GM12878 (cell line): ENCODE data around the gene SCAMP1. TPM values are rescaled to one million over a fixed set of nuclear protein-coding genes. Genes with fewer than 3 reads are reported as not detected.

Experiments used
- ATAC-seq: fragments of 200-7000 bp; cut with Tn5 transposase; 3 replicates; pipeline ENCODE4 v1.9.1; 2020; ENCODE audit warnings: mild to moderate bottlenecking, moderate library complexity
- BruUV-seq: library from RNA; stranded (reverse); fragments of 400-500 nt; replicated peaks from 2 replicates; lab custom pipeline; 2021; lab: Mats Ljungman, UMichigan
- CTCF ChIA-PET: fragments of 300-600 bp; sonication (Branson Sonifier 250); formaldehyde crosslinking; extraction: SDS; loops from one replicate; lab custom pipeline; 2021; ENCODE audit warnings: inconsistent platforms; lab: Yijun Ruan, JAX
- POLR2A ChIA-PET: fragments of 350-600 bp; formaldehyde crosslinking; extraction: SDS; loops from one replicate; lab custom pipeline; 2021; ENCODE audit warnings: inconsistent platforms; lab: Charles Lee
- RAD21 ChIA-PET: fragments of 300-600 bp; sonication (Branson Sonifier 250); formaldehyde crosslinking; loops from one replicate; lab custom pipeline; 2023; ENCODE audit warnings: antibody characterized with exemption; ENCODE audit not compliant: unreplicated experiment; lab: Charles Lee
- SMC1A ChIA-PET: fragments of 300-600 bp; sonication (Branson Sonifier 250); formaldehyde crosslinking; loops from one replicate; lab custom pipeline; 2023; ENCODE audit not compliant: unreplicated experiment, uncharacterized antibody; lab: Charles Lee
- DNase-seq: peaks from one replicate; pipeline ENCODE4 v3.0.0-alpha.2; 2011; ENCODE audit warnings: low read depth, low spot score
- FAIRE-seq: peaks from 3 replicates; lab custom pipeline; 2011; peaks lifted over from hg19 to GRCh38; lab: Jason Lieb, UNC
- H2AFZ ChIP-seq: 2 replicates; pipeline ENCODE4 v1.6.0; 2011; ENCODE audit warnings: low read depth, low read length, control low read depth; ENCODE audit not compliant: control insufficient read depth
- H3K27ac ChIP-seq: 2 replicates; pipeline ENCODE4 v1.5.1; 2011; ENCODE audit warnings: control low read depth; ENCODE audit not compliant: control insufficient read depth, insufficient read depth
- H3K27me3 ChIP-seq, 2 experiments: replicated peaks in 1 of 2; 2 replicates each; pipeline versions ENCODE4 v1.6.0 to v1.6.1; 2011; ENCODE audit warnings: low read length in 1 of 2; ENCODE audit not compliant: control insufficient read depth in 2 of 2, insufficient read depth in 2 of 2
- H3K36me3 ChIP-seq, 2 experiments: 2 replicates each; pipeline ENCODE4 v1.5.1; 2011; ENCODE audit warnings: low read length in 1 of 2; ENCODE audit not compliant: control insufficient read depth in 2 of 2, insufficient read depth in 2 of 2
- H3K4me1 ChIP-seq: 2 replicates; pipeline ENCODE4 v1.6.1; 2011; ENCODE audit warnings: mild to moderate bottlenecking, low read length, moderate library complexity, mixed read lengths; ENCODE audit not compliant: control insufficient read depth, insufficient read depth
- H3K4me2 ChIP-seq: 2 replicates; pipeline ENCODE4 v1.6.0; 2011; ENCODE audit warnings: control low read depth; ENCODE audit not compliant: control insufficient read depth, insufficient read depth
- H3K4me3 ChIP-seq: fragments of 200-600 bp; sonication (generic); 2 replicates; pipeline ENCODE4 v1.5.1; 2016
- H3K79me2 ChIP-seq: 2 replicates; pipeline ENCODE4 v1.6.0; 2011; ENCODE audit warnings: low read length; ENCODE audit not compliant: control insufficient read depth, insufficient read depth
- H3K9ac ChIP-seq: 2 replicates; pipeline ENCODE4 v1.8.0; 2011; ENCODE audit warnings: low read length, control low read depth, mixed read lengths; ENCODE audit not compliant: control insufficient read depth, insufficient read depth
- H3K9me3 ChIP-seq: replicated peaks from 3 replicates; pipeline ENCODE4 v1.5.1; 2011; ENCODE audit warnings: mild to moderate bottlenecking, low read length; ENCODE audit not compliant: control insufficient read depth, insufficient read depth
- H4K20me1 ChIP-seq: 2 replicates; pipeline ENCODE4 v1.6.0; 2011; ENCODE audit not compliant: control insufficient read depth, insufficient read depth
- BHLHE40 ChIP-seq, 2 experiments: fragments of 450-650 bp in 1 of 2; IDR thresholded peaks; 2 replicates each; pipeline ENCODE4 v1.6.1; 2011 to 2017; ENCODE audit warnings: low read depth in 2 of 2, borderline replicate concordance in 1 of 2, improper control_type of control experiment in 1 of 2, low read length in 1 of 2, mild to moderate bottlenecking in 1 of 2
- CREB1 ChIP-seq: IDR thresholded peaks from 2 replicates; pipeline ENCODE4 v1.6.1; 2012; ENCODE audit warnings: low read depth, mild to moderate bottlenecking, inconsistent platforms
- EGR1 ChIP-seq, 2 experiments: IDR thresholded peaks; 1 replicate in 1 of 2; 2 replicates in 1 of 2; pipeline ENCODE4 v1.6.1; 2011 to 2012; ENCODE audit warnings: low read depth in 2 of 2, low read length in 2 of 2, borderline replicate concordance in 1 of 2, mild to moderate bottlenecking in 1 of 2, moderate library complexity in 1 of 2
- IRF4 ChIP-seq: IDR thresholded peaks from 2 replicates; pipeline ENCODE4 v1.6.1; 2011; ENCODE audit warnings: low read depth, low read length
- JUNB ChIP-seq: IDR thresholded peaks from 2 replicates; pipeline ENCODE4 v1.6.1; 2016; ENCODE audit warnings: antibody characterized with exemption, mild to moderate bottlenecking
- PRDM15 ChIP-seq: fragments of 450-650 bp; formaldehyde crosslinking; IDR thresholded peaks from 2 replicates; pipeline ENCODE4 v1.4.0; 2020; ENCODE audit warnings: mild to moderate bottlenecking, moderate library complexity
- SMARCA5 ChIP-seq: fragments of 450-650 bp; IDR thresholded peaks from 2 replicates; pipeline ENCODE4 v1.6.1; 2017; ENCODE audit warnings: mild to moderate bottlenecking
- TCF12 ChIP-seq: IDR thresholded peaks from 2 replicates; pipeline ENCODE4 v1.6.1; 2011; ENCODE audit warnings: low read depth, mild to moderate bottlenecking, low read length
- YY1 ChIP-seq: IDR thresholded peaks from 2 replicates; pipeline ENCODE4 v1.6.1; 2011; ENCODE audit warnings: low read depth, mild to moderate bottlenecking, low read length
- ZBED1 ChIP-seq: IDR thresholded peaks from 2 replicates; pipeline ENCODE4 v1.6.1; 2016; ENCODE audit warnings: borderline replicate concordance
- WGBS: methylation state at CpG from one replicate; pipeline ENCODE4 v1.1.6; 2016; ENCODE audit warnings: low lambda C conversion rate; ENCODE audit not compliant: insufficient replicate concordance, insufficient coverage; ENCODE audit errors: missing lambda C conversion rate; 5-methylcytosine and 5-hydroxymethylcytosine counted together
- in situ Hi-C: fragments of 300-500 bp; cut with MboI; formaldehyde crosslinking; loops from 9 replicates; pipeline ENCODE4 v1.14.3; 2018; ENCODE audit warnings: mixed read lengths
- intact Hi-C: fragments of 100-400 bp; cut with micrococcal nuclease; formaldehyde crosslinking; loops from one replicate; pipeline ENCODE4 v1.14.2; 2022; ENCODE audit not compliant: unreplicated experiment
- polyA plus RNA-seq, 11 experiments: library from polyadenylated mRNA; depleted of rRNA in 4 of 11; unstranded in 6 of 11; stranded (reverse) in 5 of 11; fragments of >200 nt; fragmentation: Nextera tagmentation in 4 of 11; fragmentation: Illumina TruSeq in 1 of 11; extraction: Ambion mirVana in 4 of 11; extraction: Trizol in 1 of 11; gene quantifications; 1 replicate in 1 of 11; 2 replicates in 10 of 11; pipeline versions ENCODE4 v1.2.1 to v1.2.3, GENCODE V29; 2011 to 2016; ENCODE audit warnings: inconsistent platforms in 2 of 11, missing spikeins in 2 of 11, low read depth in 1 of 11
- total RNA-seq, 4 experiments: library from RNA; depleted of rRNA in 3 of 4; stranded (reverse); fragments of >200 nt in 3 of 4; fragmentation: Illumina TruSeq in 1 of 4; extraction: Trizol in 1 of 4; gene quantifications; 2 replicates each; pipeline versions ENCODE4 v1.2.1 to v1.2.3, GENCODE V29; 2013 to 2021
- TF ChIP-seq, protein P1 (sequence below): fragments of 450-650 bp; IDR thresholded peaks from 2 replicates; pipeline ENCODE4 v1.6.1; 2016; ENCODE audit warnings: mild to moderate bottlenecking, moderate library complexity, borderline replicate concordance
- TF ChIP-seq, protein P2 (sequence below), 3 experiments: IDR thresholded peaks in 2 of 3; conservative IDR thresholded peaks in 1 of 3; 2 replicates each; pipeline ENCODE4 v1.5.1; 2011; ENCODE audit warnings: low read depth in 3 of 3, low read length in 3 of 3, mild to moderate bottlenecking in 3 of 3, control low read depth in 2 of 3, moderate library complexity in 2 of 3, inconsistent platforms in 1 of 3, mixed read lengths in 1 of 3; ENCODE audit not compliant: control insufficient read depth in 2 of 3, insufficient read depth in 1 of 3; ENCODE audit errors: extremely low read depth in 1 of 3

Gene SCAMP1
- total and polyA plus RNA-seq, 10 of the 15 experiments (the other 5 are each of a cell fraction or from before 2014, with no cell fraction given) = 6.4 to 27.9 (median 20.0) TPM

DNA sequence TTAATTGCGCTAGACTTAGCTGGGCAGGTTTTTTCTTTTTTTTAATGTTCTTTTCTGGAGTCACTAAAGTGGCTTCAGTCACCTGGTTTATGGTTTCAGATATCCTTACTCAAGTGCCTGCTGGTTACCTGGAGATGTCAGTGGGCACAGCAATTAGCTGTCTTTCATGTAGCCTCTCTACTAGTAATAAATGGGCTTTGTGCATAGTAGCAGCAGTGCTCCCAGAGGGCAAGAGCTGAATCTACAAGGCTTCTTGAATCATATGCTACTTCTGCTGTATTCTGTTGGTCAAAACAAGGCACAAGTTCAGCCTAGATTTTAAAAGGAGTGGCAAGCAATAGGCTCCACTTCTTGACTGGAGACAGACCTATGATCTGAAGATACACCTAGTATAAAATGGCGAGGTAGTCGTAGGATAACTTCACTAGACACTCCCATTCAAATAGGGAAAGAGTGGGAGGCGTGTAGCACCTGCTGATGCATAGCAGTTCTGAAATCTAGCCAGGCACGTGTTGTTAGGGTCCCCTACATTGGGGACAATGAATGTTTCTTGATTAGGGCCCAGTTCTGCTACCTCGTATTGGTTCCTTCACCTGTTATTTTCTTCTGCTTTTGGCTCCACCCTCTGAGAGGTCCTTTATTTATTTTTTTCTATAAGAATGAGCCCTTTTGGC lies 7.0 kb downstream of the SCAMP1 start:
- peak; percentile 84 for ATAC-seq
- intact Hi-C loops = no loop called here
- no peak for DNase-seq
- BruUV-seq = no TSS peak
- no peak for FAIRE-seq
- ChIA-PET CTCF (interaction anchor here (0.9 to 1.7 kb wide), 5 partner anchors 11 to 170 kb away, joined by 3 read pairs; partner anchors contain the start of gene AP3B1), SMC1A (interaction anchor here (0.9 to 1.3 kb wide), 6 partner anchors 9 to 158 kb away, joined by 3 to 5 read pairs (median 4); no protein-coding TSS in a partner anchor), RAD21 (interaction anchor here (1.0 to 1.4 kb wide), 2 partner anchors 22 to 100 kb away, joined by 3 read pairs; no protein-coding TSS in a partner anchor), POLR2A (interaction anchor here (0.6 to 2.2 kb wide), 4 partner anchors 10 to 387 kb away, joined by 3 to 5 read pairs (median 4); no protein-coding TSS in a partner anchor)
- Histone ChIP-seq H3K36me3 (no peaks in the 10 kb centered on the region), H3K9ac (no peak overlapping the region), H2AFZ (peak overlapping the region; percentile 60), H4K20me1 (no peaks in the 10 kb centered on the region), H3K9me3 (no peaks in the 10 kb centered on the region), H3K4me1 (peaks cover 14% of the 10 kb centered on the region), H3K4me2 (peak overlapping the region; percentile 59; the same call in 1 of the 2 replicates), H3K4me3 (no peak overlapping the region), H3K27ac (no peak overlapping the region), H3K79me2 (peaks cover 58% of the 10 kb centered on the region), H3K27me3 (no peaks in the 10 kb centered on the region)
- in situ Hi-C loops = no loop called here
- WGBS = 51% methylated on average over 6 of the region's 6 CpGs
- TF ChIP-seq, protein P1, sequence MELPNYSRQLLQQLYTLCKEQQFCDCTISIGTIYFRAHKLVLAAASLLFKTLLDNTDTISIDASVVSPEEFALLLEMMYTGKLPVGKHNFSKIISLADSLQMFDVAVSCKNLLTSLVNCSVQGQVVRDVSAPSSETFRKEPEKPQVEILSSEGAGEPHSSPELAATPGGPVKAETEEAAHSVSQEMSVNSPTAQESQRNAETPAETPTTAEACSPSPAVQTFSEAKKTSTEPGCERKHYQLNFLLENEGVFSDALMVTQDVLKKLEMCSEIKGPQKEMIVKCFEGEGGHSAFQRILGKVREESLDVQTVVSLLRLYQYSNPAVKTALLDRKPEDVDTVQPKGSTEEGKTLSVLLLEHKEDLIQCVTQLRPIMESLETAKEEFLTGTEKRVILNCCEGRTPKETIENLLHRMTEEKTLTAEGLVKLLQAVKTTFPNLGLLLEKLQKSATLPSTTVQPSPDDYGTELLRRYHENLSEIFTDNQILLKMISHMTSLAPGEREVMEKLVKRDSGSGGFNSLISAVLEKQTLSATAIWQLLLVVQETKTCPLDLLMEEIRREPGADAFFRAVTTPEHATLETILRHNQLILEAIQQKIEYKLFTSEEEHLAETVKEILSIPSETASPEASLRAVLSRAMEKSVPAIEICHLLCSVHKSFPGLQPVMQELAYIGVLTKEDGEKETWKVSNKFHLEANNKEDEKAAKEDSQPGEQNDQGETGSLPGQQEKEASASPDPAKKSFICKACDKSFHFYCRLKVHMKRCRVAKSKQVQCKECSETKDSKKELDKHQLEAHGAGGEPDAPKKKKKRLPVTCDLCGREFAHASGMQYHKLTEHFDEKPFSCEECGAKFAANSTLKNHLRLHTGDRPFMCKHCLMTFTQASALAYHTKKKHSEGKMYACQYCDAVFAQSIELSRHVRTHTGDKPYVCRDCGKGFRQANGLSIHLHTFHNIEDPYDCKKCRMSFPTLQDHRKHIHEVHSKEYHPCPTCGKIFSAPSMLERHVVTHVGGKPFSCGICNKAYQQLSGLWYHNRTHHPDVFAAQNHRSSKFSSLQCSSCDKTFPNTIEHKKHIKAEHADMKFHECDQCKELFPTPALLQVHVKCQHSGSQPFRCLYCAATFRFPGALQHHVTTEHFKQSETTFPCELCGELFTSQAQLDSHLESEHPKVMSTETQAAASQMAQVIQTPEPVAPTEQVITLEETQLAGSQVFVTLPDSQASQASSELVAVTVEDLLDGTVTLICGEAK = no peak
- TF ChIP-seq CREB1 (0 out of 2 replicates have a peak, but pooled peaks have one; percentile 3), JUNB (peak; percentile 36; the same call in 1 of the 2 replicates), PRDM15 (CRISPR knock-in tag) (no peak), EGR1 (IDR thresholded peaks at IDR 0.05; ENCODE audit: borderline replicate concordance in 1 of 2, low read depth in 2 of 2, low read length in 2 of 2) (peak in 1 of 2 experiments; percentile 25; a peak in 1 of 3 replicates), ZBED1 (no peak), IRF4 (peak; percentile 70; the same call in 1 of the 2 replicates), BHLHE40 (IDR thresholded peaks at IDR 0.05; ENCODE audit: borderline replicate concordance in 1 of 2, low read depth in 2 of 2, low read length in 1 of 2) (peak; percentile 84 to 89), YY1 (peak; percentile 24; the same call in 1 of the 2 replicates), TCF12 (peak; percentile 58; the same call in 1 of the 2 replicates), SMARCA5 (no peak)
- TF ChIP-seq, protein P2, sequence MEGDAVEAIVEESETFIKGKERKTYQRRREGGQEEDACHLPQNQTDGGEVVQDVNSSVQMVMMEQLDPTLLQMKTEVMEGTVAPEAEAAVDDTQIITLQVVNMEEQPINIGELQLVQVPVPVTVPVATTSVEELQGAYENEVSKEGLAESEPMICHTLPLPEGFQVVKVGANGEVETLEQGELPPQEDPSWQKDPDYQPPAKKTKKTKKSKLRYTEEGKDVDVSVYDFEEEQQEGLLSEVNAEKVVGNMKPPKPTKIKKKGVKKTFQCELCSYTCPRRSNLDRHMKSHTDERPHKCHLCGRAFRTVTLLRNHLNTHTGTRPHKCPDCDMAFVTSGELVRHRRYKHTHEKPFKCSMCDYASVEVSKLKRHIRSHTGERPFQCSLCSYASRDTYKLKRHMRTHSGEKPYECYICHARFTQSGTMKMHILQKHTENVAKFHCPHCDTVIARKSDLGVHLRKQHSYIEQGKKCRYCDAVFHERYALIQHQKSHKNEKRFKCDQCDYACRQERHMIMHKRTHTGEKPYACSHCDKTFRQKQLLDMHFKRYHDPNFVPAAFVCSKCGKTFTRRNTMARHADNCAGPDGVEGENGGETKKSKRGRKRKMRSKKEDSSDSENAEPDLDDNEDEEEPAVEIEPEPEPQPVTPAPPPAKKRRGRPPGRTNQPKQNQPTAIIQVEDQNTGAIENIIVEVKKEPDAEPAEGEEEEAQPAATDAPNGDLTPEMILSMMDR (IDR thresholded peaks at IDR 0.05 in 2 of 3, conservative IDR thresholded peaks at IDR 0.05 in 1 of 3; ENCODE audit: control insufficient read depth in 2 of 3, extremely low read depth in 1 of 3, insufficient read depth in 1 of 3, low read depth in 3 of 3, low read length in 3 of 3) = peak; percentile 8 to 41 (median 31); a peak in 3 of 6 replicates
